GM12878 (cell line): ENCODE results near the gene ZNF385C. TPM values are rescaled to one million over a fixed set of nuclear protein-coding genes. Genes with fewer than 3 reads are reported as not detected.

Experiments
- ATAC-seq: fragments of 200-7000 bp; cut with Tn5 transposase; 3 replicates; pipeline ENCODE4 v1.9.1; 2020; ENCODE audit warnings: mild to moderate bottlenecking, moderate library complexity
- BruUV-seq: library from RNA; stranded (reverse); fragments of 400-500 nt; replicated peaks from 2 replicates; lab custom pipeline; 2021; lab: Mats Ljungman, UMichigan
- CTCF ChIA-PET: fragments of 300-600 bp; sonication (Branson Sonifier 250); formaldehyde crosslinking; extraction: SDS; loops from one replicate; lab custom pipeline; 2021; ENCODE audit warnings: inconsistent platforms; lab: Yijun Ruan, JAX
- POLR2A ChIA-PET: fragments of 350-600 bp; formaldehyde crosslinking; extraction: SDS; loops from one replicate; lab custom pipeline; 2021; ENCODE audit warnings: inconsistent platforms; lab: Charles Lee
- RAD21 ChIA-PET: fragments of 300-600 bp; sonication (Branson Sonifier 250); formaldehyde crosslinking; loops from one replicate; lab custom pipeline; 2023; ENCODE audit warnings: antibody characterized with exemption; ENCODE audit not compliant: unreplicated experiment; lab: Charles Lee
- SMC1A ChIA-PET: fragments of 300-600 bp; sonication (Branson Sonifier 250); formaldehyde crosslinking; loops from one replicate; lab custom pipeline; 2023; ENCODE audit not compliant: unreplicated experiment, uncharacterized antibody; lab: Charles Lee
- DNase-seq: peaks from one replicate; pipeline ENCODE4 v3.0.0-alpha.2; 2011; ENCODE audit warnings: low read depth, low spot score
- FAIRE-seq: peaks from 3 replicates; lab custom pipeline; 2011; peaks lifted over from hg19 to GRCh38; lab: Jason Lieb, UNC
- H2AFZ ChIP-seq: 2 replicates; pipeline ENCODE4 v1.6.0; 2011; ENCODE audit warnings: low read depth, low read length, control low read depth; ENCODE audit not compliant: control insufficient read depth
- H3K27ac ChIP-seq: 2 replicates; pipeline ENCODE4 v1.5.1; 2011; ENCODE audit warnings: control low read depth; ENCODE audit not compliant: control insufficient read depth, insufficient read depth
- H3K27me3 ChIP-seq, 2 experiments: replicated peaks in 1 of 2; 2 replicates each; pipeline versions ENCODE4 v1.6.0 to v1.6.1; 2011; ENCODE audit warnings: low read length in 1 of 2; ENCODE audit not compliant: control insufficient read depth in 2 of 2, insufficient read depth in 2 of 2
- H3K36me3 ChIP-seq, 2 experiments: 2 replicates each; pipeline ENCODE4 v1.5.1; 2011; ENCODE audit warnings: low read length in 1 of 2; ENCODE audit not compliant: control insufficient read depth in 2 of 2, insufficient read depth in 2 of 2
- H3K4me1 ChIP-seq: 2 replicates; pipeline ENCODE4 v1.6.1; 2011; ENCODE audit warnings: mild to moderate bottlenecking, low read length, moderate library complexity, mixed read lengths; ENCODE audit not compliant: control insufficient read depth, insufficient read depth
- H3K4me2 ChIP-seq: 2 replicates; pipeline ENCODE4 v1.6.0; 2011; ENCODE audit warnings: control low read depth; ENCODE audit not compliant: control insufficient read depth, insufficient read depth
- H3K4me3 ChIP-seq: fragments of 200-600 bp; sonication (generic); 2 replicates; pipeline ENCODE4 v1.5.1; 2016
- H3K79me2 ChIP-seq: 2 replicates; pipeline ENCODE4 v1.6.0; 2011; ENCODE audit warnings: low read length; ENCODE audit not compliant: control insufficient read depth, insufficient read depth
- H3K9ac ChIP-seq: 2 replicates; pipeline ENCODE4 v1.8.0; 2011; ENCODE audit warnings: low read length, control low read depth, mixed read lengths; ENCODE audit not compliant: control insufficient read depth, insufficient read depth
- H3K9me3 ChIP-seq: replicated peaks from 3 replicates; pipeline ENCODE4 v1.5.1; 2011; ENCODE audit warnings: mild to moderate bottlenecking, low read length; ENCODE audit not compliant: control insufficient read depth, insufficient read depth
- H4K20me1 ChIP-seq: 2 replicates; pipeline ENCODE4 v1.6.0; 2011; ENCODE audit not compliant: control insufficient read depth, insufficient read depth
- BACH1 ChIP-seq: fragments of 450-650 bp; IDR thresholded peaks from 2 replicates; pipeline ENCODE4 v1.6.1; 2017; ENCODE audit warnings: mild to moderate bottlenecking, borderline replicate concordance
- CBFB ChIP-seq: IDR thresholded peaks from 2 replicates; pipeline ENCODE4 v1.6.1; 2016; ENCODE audit warnings: antibody characterized with exemption, low read depth
- CHD1 ChIP-seq: IDR thresholded peaks from 2 replicates; pipeline ENCODE4 v1.6.1; 2012; ENCODE audit warnings: low read depth, low read length, improper control_type of control experiment
- NR2C1 ChIP-seq: fragments of 450-650 bp; IDR thresholded peaks from 2 replicates; pipeline ENCODE4 v1.6.1; 2017; ENCODE audit warnings: antibody characterized with exemption, mild to moderate bottlenecking, moderate library complexity
- SMAD1 ChIP-seq: fragments of 450-650 bp; IDR thresholded peaks from 2 replicates; pipeline ENCODE4 v1.6.1; 2018; ENCODE audit warnings: mild to moderate bottlenecking, low read depth; ENCODE audit not compliant: partially characterized antibody
- SMARCA5 ChIP-seq: fragments of 450-650 bp; IDR thresholded peaks from 2 replicates; pipeline ENCODE4 v1.6.1; 2017; ENCODE audit warnings: mild to moderate bottlenecking
- SRF ChIP-seq, 2 experiments: IDR thresholded peaks; 2 replicates each; pipeline ENCODE4 v1.6.1; 2011; ENCODE audit warnings: low read depth in 2 of 2, low read length in 2 of 2, mild to moderate bottlenecking in 1 of 2, moderate library complexity in 1 of 2
- YBX1 ChIP-seq: fragments of 450-650 bp; IDR thresholded peaks from 2 replicates; pipeline ENCODE4 v1.6.1; 2016; ENCODE audit warnings: antibody characterized with exemption
- WGBS: methylation state at CpG from one replicate; pipeline ENCODE4 v1.1.6; 2016; ENCODE audit warnings: low lambda C conversion rate; ENCODE audit not compliant: insufficient replicate concordance, insufficient coverage; ENCODE audit errors: missing lambda C conversion rate; 5-methylcytosine and 5-hydroxymethylcytosine counted together
- in situ Hi-C: fragments of 300-500 bp; cut with MboI; formaldehyde crosslinking; loops from 9 replicates; pipeline ENCODE4 v1.14.3; 2018; ENCODE audit warnings: mixed read lengths
- intact Hi-C: fragments of 100-400 bp; cut with micrococcal nuclease; formaldehyde crosslinking; loops from one replicate; pipeline ENCODE4 v1.14.2; 2022; ENCODE audit not compliant: unreplicated experiment
- polyA plus RNA-seq, 11 experiments: library from polyadenylated mRNA; depleted of rRNA in 4 of 11; unstranded in 6 of 11; stranded (reverse) in 5 of 11; fragments of >200 nt; fragmentation: Nextera tagmentation in 4 of 11; fragmentation: Illumina TruSeq in 1 of 11; extraction: Ambion mirVana in 4 of 11; extraction: Trizol in 1 of 11; gene quantifications; 1 replicate in 1 of 11; 2 replicates in 10 of 11; pipeline versions ENCODE4 v1.2.1 to v1.2.3, GENCODE V29; 2011 to 2016; ENCODE audit warnings: inconsistent platforms in 2 of 11, missing spikeins in 2 of 11, low read depth in 1 of 11
- total RNA-seq, 4 experiments: library from RNA; depleted of rRNA in 3 of 4; stranded (reverse); fragments of >200 nt in 3 of 4; fragmentation: Illumina TruSeq in 1 of 4; extraction: Trizol in 1 of 4; gene quantifications; 2 replicates each; pipeline versions ENCODE4 v1.2.1 to v1.2.3, GENCODE V29; 2013 to 2021
- TF ChIP-seq, protein P1 (sequence below): fragments of 450-650 bp; IDR thresholded peaks from 2 replicates; pipeline ENCODE4 v1.6.1; 2016; ENCODE audit warnings: mild to moderate bottlenecking

ZNF385C gene
- total and polyA plus RNA-seq, 10 of the 15 experiments (the other 5 are each of a cell fraction or from before 2014, with no cell fraction given): 0.06 to 0.20 (median 0.07) TPM; not detected in 5

- BruUV-seq: no TSS peak
- intact Hi-C loops (loop anchor here (5.0 kb wide), 2 partner anchors 37 to 77 kb away; no protein-coding TSS in a partner anchor), in situ Hi-C loops (no loop called here)
- H3K79me2 ChIP-seq: no peaks in the 10 kb centered on the region
- no peak overlapping the region for H3K4me3 ChIP-seq
- no peak for ATAC-seq
- WGBS: 85% methylated on average over 3 of the region's 3 CpGs
- H3K9me3 ChIP-seq: no peaks in the 10 kb centered on the region
- no peak overlapping the region for H2AFZ ChIP-seq
- ChIA-PET POLR2A (no interaction called here), CTCF (interaction anchor here (0.6 to 1.7 kb wide), 6 partner anchors 73 to 158 kb away, joined by 3 to 8 read pairs (median 4); partner anchors contain the start of gene NKIRAS2), RAD21 (no interaction called here), SMC1A (interaction anchor here (1.8 kb wide), 1 partner anchor 79 kb away, joined by 4 read pairs; no protein-coding TSS in a partner anchor)
- no peak for DNase-seq
- H3K27me3 ChIP-seq: no peaks in the 10 kb centered on the region
- peaks cover 2% of the 10 kb centered on the region; the same call in 1 of the 2 replicates for H3K4me1 ChIP-seq
- no peak for TF ChIP-seq SRF (IDR thresholded peaks at IDR 0.05; ENCODE audit: low read depth in 2 of 2, low read length in 2 of 2)
- no peak for TF ChIP-seq SMARCA5
- no peak for TF ChIP-seq YBX1
- TF ChIP-seq CBFB: no peak
- no peak for TF ChIP-seq CHD1
- no peak for TF ChIP-seq SMAD1
- no peak for TF ChIP-seq NR2C1
- TF ChIP-seq, protein P1, sequence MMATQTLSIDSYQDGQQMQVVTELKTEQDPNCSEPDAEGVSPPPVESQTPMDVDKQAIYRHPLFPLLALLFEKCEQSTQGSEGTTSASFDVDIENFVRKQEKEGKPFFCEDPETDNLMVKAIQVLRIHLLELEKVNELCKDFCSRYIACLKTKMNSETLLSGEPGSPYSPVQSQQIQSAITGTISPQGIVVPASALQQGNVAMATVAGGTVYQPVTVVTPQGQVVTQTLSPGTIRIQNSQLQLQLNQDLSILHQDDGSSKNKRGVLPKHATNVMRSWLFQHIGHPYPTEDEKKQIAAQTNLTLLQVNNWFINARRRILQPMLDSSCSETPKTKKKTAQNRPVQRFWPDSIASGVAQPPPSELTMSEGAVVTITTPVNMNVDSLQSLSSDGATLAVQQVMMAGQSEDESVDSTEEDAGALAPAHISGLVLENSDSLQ: no peak
- TF ChIP-seq BACH1: no peak
- peaks cover 0 to 2% of the 10 kb centered on the region in 2 experiments; a peak in 1 of 4 replicates for H3K36me3 ChIP-seq
- no peak overlapping the region for H3K4me2 ChIP-seq
- H3K27ac ChIP-seq: no peak overlapping the region
- no peaks in the 10 kb centered on the region for H4K20me1 ChIP-seq
- H3K9ac ChIP-seq: no peak overlapping the region
- no peak for FAIRE-seq
Measured at GRCh38 chr17:42104264-42104663, 6.0 kb upstream of the ZNF385C start.
